Hepatocyte (in vitro differentiated cells): ENCODE data around the gene PRAMEF20. TPM values are rescaled to one million over a fixed set of nuclear protein-coding genes. Genes with fewer than 3 reads are reported as not detected.

ENCODE experiments used
- DNase-seq: peaks from one replicate; pipeline ENCODE4 v3.0.0-alpha.2; 2016; ENCODE audit warnings: low spot score
- H2AFZ ChIP-seq: fragments of 200-600 bp; sonication (generic); 2 replicates; pipeline ENCODE4 v1.6.0; 2016; ENCODE audit warnings: antibody characterized with exemption, mild to moderate bottlenecking
- H3K27ac ChIP-seq: fragments of 200-600 bp; sonication (generic); 2 replicates; pipeline ENCODE4 v1.5.1; 2016; ENCODE audit warnings: mild to moderate bottlenecking
- H3K27me3 ChIP-seq: fragments of 200-600 bp; sonication (generic); 2 replicates; pipeline ENCODE4 v1.6.1; 2016
- H3K36me3 ChIP-seq: fragments of 200-600 bp; sonication (generic); replicated peaks from 2 replicates; pipeline ENCODE4 v1.5.1; 2016; ENCODE audit warnings: low read depth; ENCODE audit not compliant: insufficient read depth
- H3K4me1 ChIP-seq: fragments of 200-600 bp; sonication (generic); 2 replicates; pipeline ENCODE4 v1.5.1; 2016; ENCODE audit warnings: mild to moderate bottlenecking, moderate library complexity; ENCODE audit not compliant: insufficient read depth
- H3K4me2 ChIP-seq: fragments of 200-600 bp; sonication (generic); 2 replicates; pipeline ENCODE4 v1.6.0; 2016
- H3K4me3 ChIP-seq: fragments of 200-600 bp; sonication (generic); 2 replicates; pipeline ENCODE4 v1.5.1; 2016; ENCODE audit warnings: mild to moderate bottlenecking
- H3K79me2 ChIP-seq: fragments of 200-600 bp; sonication (generic); 2 replicates; pipeline ENCODE4 v1.6.0; 2017; ENCODE audit warnings: mild to moderate bottlenecking
- H3K9me2 ChIP-seq: fragments of 200-600 bp; sonication (generic); replicated peaks from 2 replicates; pipeline ENCODE4 v1.6.0; 2017; ENCODE audit warnings: mild to moderate bottlenecking; ENCODE audit not compliant: insufficient read depth
- H3K9me3 ChIP-seq: fragments of 200-600 bp; sonication (generic); 2 replicates; pipeline ENCODE4 v1.5.1; 2016; ENCODE audit warnings: low read depth, mild to moderate bottlenecking
- H4K20me1 ChIP-seq: fragments of 200-600 bp; sonication (generic); 2 replicates; pipeline ENCODE4 v1.6.0; 2016; ENCODE audit warnings: mild to moderate bottlenecking; ENCODE audit not compliant: insufficient read depth, poor library complexity, severe bottlenecking
- CTCF ChIP-seq: fragments of 200-600 bp; sonication (generic); IDR thresholded peaks from 2 replicates; pipeline ENCODE4 v1.5.1; 2016; ENCODE audit warnings: antibody characterized with exemption, mild to moderate bottlenecking; ENCODE audit not compliant: poor library complexity
- EZH2 ChIP-seq: fragments of 200-600 bp; sonication (generic); IDR thresholded peaks from 2 replicates; pipeline ENCODE4 v1.6.1; 2016; ENCODE audit warnings: antibody characterized with exemption, mild to moderate bottlenecking, borderline replicate concordance
- EZH2phosphoT487 ChIP-seq: fragments of 200-600 bp; sonication (generic); IDR thresholded peaks from one replicate; pipeline ENCODE4 v1.6.1; 2018; ENCODE audit warnings: antibody characterized with exemption, mild to moderate bottlenecking, low read depth, moderate library complexity; ENCODE audit not compliant: unreplicated experiment, severe bottlenecking
- WGBS: methylation state at CpG from one replicate; pipeline ENCODE4 v1.1.6; 2016; ENCODE audit warnings: low lambda C conversion rate; ENCODE audit errors: missing lambda C conversion rate; 5-methylcytosine and 5-hydroxymethylcytosine counted together
- polyA plus RNA-seq: library from polyadenylated mRNA; unstranded; fragments of >200 nt; fragmentation: Nextera tagmentation; extraction: Ambion mirVana; gene quantifications from 2 replicates; pipeline ENCODE4 v1.2.1, GENCODE V29; 2016
- total RNA-seq: library from RNA; depleted of rRNA; stranded (reverse); fragments of >200 nt; gene quantifications from 2 replicates; pipeline ENCODE4 v1.2.3, GENCODE V29; 2014

The PRAMEF20 gene
- total and polyA plus RNA-seq, 2 experiments from 2014 or later = not detected

DNA sequence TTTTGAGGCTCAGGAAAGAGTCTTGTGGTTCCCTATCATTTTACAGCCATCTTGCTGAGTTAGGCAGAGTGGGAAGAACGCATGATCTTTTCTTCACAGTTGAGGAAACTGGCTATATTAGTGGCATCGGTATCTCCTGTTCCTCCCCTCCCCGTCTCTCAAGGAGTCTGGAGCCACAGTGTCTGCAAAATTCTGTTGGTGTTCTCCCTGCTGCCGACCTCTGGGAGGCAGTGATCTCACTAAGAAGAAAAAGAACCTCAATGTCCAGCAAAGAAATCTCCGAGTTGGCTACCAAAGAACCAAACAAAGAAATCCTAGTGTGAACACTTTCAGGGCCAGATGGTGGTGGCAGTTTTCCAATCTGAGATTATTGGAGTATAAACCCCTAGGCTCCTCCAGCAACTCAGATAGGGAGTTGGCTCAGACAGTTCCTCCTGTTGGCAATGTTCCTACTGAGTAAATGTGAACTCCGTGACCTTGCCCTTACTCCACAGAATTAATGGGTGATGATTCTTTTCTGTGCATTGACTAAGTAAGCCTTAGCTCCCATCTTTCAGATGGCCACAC lies 41.2 kb downstream of the PRAMEF20 start:
- Histone ChIP-seq H3K4me2 (no peak overlapping the region), H2AFZ (no peak overlapping the region), H3K36me3 (no peaks in the 10 kb centered on the region), H3K27ac (no peak overlapping the region), H3K27me3 (no peaks in the 10 kb centered on the region), H3K9me2 (no peaks in the 10 kb centered on the region), H3K9me3 (no peaks in the 10 kb centered on the region), H4K20me1 (no peaks in the 10 kb centered on the region), H3K79me2 (no peaks in the 10 kb centered on the region), H3K4me3 (no peak overlapping the region), H3K4me1 (no peaks in the 10 kb centered on the region)
- WGBS = 68% methylated on average over 6 of the region's 6 CpGs
- no peak for DNase-seq
- TF ChIP-seq EZH2 (no peak), EZH2phosphoT487 (no peak), CTCF (no peak)

DNA sequence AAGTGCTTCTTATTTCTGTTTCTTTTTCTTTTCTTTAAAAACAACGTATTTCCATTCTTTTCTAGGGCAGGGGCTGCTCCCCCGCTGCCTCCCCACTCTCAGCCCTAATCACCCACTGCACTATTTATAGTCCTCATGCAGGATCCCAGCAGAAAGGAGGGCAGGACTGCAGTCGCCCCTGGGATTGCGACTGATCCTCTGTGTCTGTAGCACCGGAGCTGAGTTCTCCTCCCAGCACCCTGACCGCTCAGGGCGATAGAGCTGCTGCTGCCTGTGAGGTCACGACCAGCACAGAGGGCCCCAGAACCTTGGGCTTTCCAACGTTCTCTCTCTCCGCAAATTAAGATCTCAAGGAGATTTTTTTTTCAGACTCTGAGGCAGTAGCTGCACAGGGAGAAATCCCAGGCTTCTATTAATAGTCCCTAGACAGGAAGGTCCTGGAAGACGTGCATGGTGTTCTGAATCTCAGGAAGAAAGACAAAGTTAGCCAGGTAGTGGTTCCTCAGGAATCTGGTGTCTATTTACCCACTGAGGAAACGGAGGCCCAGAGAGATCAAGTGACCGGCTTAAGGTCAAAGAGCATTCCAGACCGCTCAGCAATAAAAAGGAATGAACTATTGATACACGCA lies 46.8 kb downstream of the PRAMEF20 start:
- no peak overlapping the region for H2AFZ ChIP-seq
- TF ChIP-seq EZH2 (no peak), EZH2phosphoT487 (no peak), CTCF (no peak)
- H3K27me3 ChIP-seq = no peaks in the 10 kb centered on the region
- H3K4me2 ChIP-seq = no peak overlapping the region
- H3K79me2 ChIP-seq = no peaks in the 10 kb centered on the region
- H3K4me3 ChIP-seq = no peak overlapping the region
- no peaks in the 10 kb centered on the region for H3K36me3 ChIP-seq
- no peaks in the 10 kb centered on the region for H3K9me2 ChIP-seq
- no peaks in the 10 kb centered on the region for H3K9me3 ChIP-seq
- 73% methylated on average over 15 of the region's 15 CpGs for WGBS
- no peak overlapping the region for H3K27ac ChIP-seq
- H3K4me1 ChIP-seq = no peaks in the 10 kb centered on the region
- peak; percentile 17 for DNase-seq
- no peaks in the 10 kb centered on the region for H4K20me1 ChIP-seq

DNA sequence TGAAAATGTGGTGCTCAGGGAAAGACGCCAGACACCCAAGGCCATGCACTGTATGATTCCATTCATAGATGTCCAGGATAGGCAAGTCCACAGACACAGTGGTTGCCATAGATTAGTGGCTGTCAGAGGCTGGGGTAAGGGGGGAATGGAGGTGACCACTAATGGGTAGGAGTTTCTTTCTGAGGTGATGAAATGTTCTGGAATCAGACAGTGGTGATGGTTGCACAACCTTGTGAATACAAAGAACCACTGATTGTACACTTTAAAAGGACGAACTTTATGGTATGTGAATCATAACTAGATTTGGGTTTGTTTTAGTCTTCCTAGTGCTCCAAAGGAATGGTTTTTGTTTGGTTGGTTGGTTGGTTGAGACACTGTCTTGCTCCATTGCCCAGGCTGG lies 51.7 kb downstream of the PRAMEF20 start:
- Histone ChIP-seq H3K27me3 (no peaks in the 10 kb centered on the region), H3K9me2 (no peaks in the 10 kb centered on the region), H2AFZ (no peak overlapping the region), H3K4me2 (no peak overlapping the region), H3K4me3 (no peak overlapping the region), H3K27ac (no peak overlapping the region), H4K20me1 (no peaks in the 10 kb centered on the region), H3K4me1 (no peaks in the 10 kb centered on the region), H3K79me2 (no peaks in the 10 kb centered on the region), H3K9me3 (no peaks in the 10 kb centered on the region), H3K36me3 (no peaks in the 10 kb centered on the region)
- 78% methylated on average over 2 of the region's 2 CpGs for WGBS
- DNase-seq = no peak
- TF ChIP-seq EZH2 = no peak

- no peaks in the 10 kb centered on the region for H3K9me2 ChIP-seq
- 65% methylated on average over 7 of the region's 7 CpGs for WGBS
- H3K4me2 ChIP-seq = no peak overlapping the region
- no peak overlapping the region for H3K27ac ChIP-seq
- H3K79me2 ChIP-seq = no peaks in the 10 kb centered on the region
- H3K4me3 ChIP-seq = no peak overlapping the region
- no peak for DNase-seq
- no peaks in the 10 kb centered on the region for H4K20me1 ChIP-seq
- H3K36me3 ChIP-seq = no peaks in the 10 kb centered on the region
- TF ChIP-seq CTCF (no peak), EZH2phosphoT487 (no peak), EZH2 (no peak)
- no peak overlapping the region for H2AFZ ChIP-seq
- no peaks in the 10 kb centered on the region for H3K4me1 ChIP-seq
- no peaks in the 10 kb centered on the region for H3K9me3 ChIP-seq
- no peaks in the 10 kb centered on the region for H3K27me3 ChIP-seq
These were observed 52.4 kb downstream of the PRAMEF20 start for GRCh38 chr1:13462682-13463081.
